Keratinocyte (primary cell): Measurements from ENCODE around the gene CREBL2. TPM values are rescaled to one million over a fixed set of nuclear protein-coding genes. Genes with fewer than 3 reads are reported as not detected.

Source experiments
- DNase-seq: peaks from one replicate; pipeline ENCODE4 v3.0.0-alpha.2; 2011; ENCODE audit warnings: low read depth, missing footprints, low spot score
- FAIRE-seq: peaks from 2 replicates; lab custom pipeline; 2011; peaks lifted over from hg19 to GRCh38; lab: Jason Lieb, UNC
- H2AFZ ChIP-seq: 2 replicates; pipeline ENCODE4 v1.6.0; 2012; ENCODE audit warnings: low read length, control low read depth, inconsistent platforms; ENCODE audit not compliant: control insufficient read depth
- H3K27ac ChIP-seq: 2 replicates; pipeline ENCODE4 v1.5.1; 2011; ENCODE audit warnings: low read length; ENCODE audit not compliant: control insufficient read depth, insufficient read depth
- H3K27me3 ChIP-seq: 3 replicates; pipeline ENCODE4 v1.6.0; 2011; ENCODE audit warnings: low read length; ENCODE audit not compliant: control insufficient read depth, insufficient read depth; ENCODE audit errors: extremely low read depth
- H3K36me3 ChIP-seq, 2 experiments: 2 replicates in 1 of 2; 3 replicates in 1 of 2; pipeline ENCODE4 v1.5.1; 2011; ENCODE audit warnings: low read length in 2 of 2, mild to moderate bottlenecking in 1 of 2; ENCODE audit not compliant: control insufficient read depth in 2 of 2, insufficient read depth in 2 of 2; ENCODE audit errors: extremely low read depth in 1 of 2
- H3K4me1 ChIP-seq: 3 replicates; pipeline ENCODE4 v1.5.1; 2011; ENCODE audit warnings: low read length; ENCODE audit not compliant: control insufficient read depth, insufficient read depth; ENCODE audit errors: extremely low read depth
- H3K4me2 ChIP-seq: 3 replicates; pipeline ENCODE4 v1.6.0; 2011; ENCODE audit warnings: low read depth, low read length; ENCODE audit not compliant: control insufficient read depth, insufficient read depth; ENCODE audit errors: extremely low read depth
- H3K4me3 ChIP-seq, 3 experiments: fragments of 200-600 bp in 1 of 3; sonication (generic) in 1 of 3; 2 replicates in 2 of 3; 3 replicates in 1 of 3; pipeline ENCODE4 v1.5.1; 2011 to 2016; ENCODE audit warnings: low read length in 3 of 3, mild to moderate bottlenecking in 3 of 3, control low read depth in 2 of 3, inconsistent platforms in 1 of 3, low read depth in 1 of 3, mixed read lengths in 1 of 3, mixed run types in 1 of 3, moderate library complexity in 1 of 3; ENCODE audit not compliant: control insufficient read depth in 2 of 3, insufficient read depth in 2 of 3; ENCODE audit errors: extremely low read depth in 1 of 3
- H3K79me2 ChIP-seq: 2 replicates; pipeline ENCODE4 v1.6.0; 2012; ENCODE audit warnings: low read length; ENCODE audit not compliant: control insufficient read depth, insufficient read depth
- H3K9ac ChIP-seq: 3 replicates; pipeline ENCODE4 v1.6.0; 2011; ENCODE audit warnings: low read length; ENCODE audit not compliant: control insufficient read depth, insufficient read depth; ENCODE audit errors: extremely low read depth
- H3K9me1 ChIP-seq: 3 replicates; pipeline ENCODE4 v1.6.0; 2011; ENCODE audit warnings: low read length; ENCODE audit not compliant: control insufficient read depth, insufficient read depth; ENCODE audit errors: extremely low read depth
- H3K9me3 ChIP-seq: 2 replicates; pipeline ENCODE4 v1.5.1; 2012; ENCODE audit warnings: low read depth, low read length; ENCODE audit not compliant: control insufficient read depth
- H4K20me1 ChIP-seq: 3 replicates; pipeline ENCODE4 v1.6.0; 2011; ENCODE audit warnings: low read length; ENCODE audit not compliant: control insufficient read depth, insufficient read depth; ENCODE audit errors: extremely low read depth
- CTCF ChIP-seq, 3 experiments: IDR thresholded peaks in 1 of 3; conservative IDR thresholded peaks in 1 of 3; optimal IDR thresholded peaks in 1 of 3; 2 replicates in 2 of 3; 3 replicates in 1 of 3; pipeline versions ENCODE3 to v1.5.1; 2011; ENCODE audit warnings: low read length in 3 of 3, mild to moderate bottlenecking in 3 of 3, moderate library complexity in 2 of 3, control low read depth in 1 of 3, inconsistent platforms in 1 of 3; ENCODE audit not compliant: insufficient read depth in 2 of 3; ENCODE audit errors: extremely low read depth in 1 of 3
- EZH2 ChIP-seq: IDR thresholded peaks from one replicate; pipeline ENCODE4 v1.6.1; 2012; ENCODE audit warnings: inconsistent platforms, mild to moderate bottlenecking, low read length, moderate library complexity
- dilution Hi-C: fragments of 300-500 bp; cut with MboI; formaldehyde crosslinking; loops from one replicate; pipeline ENCODE4 v1.7.0; 2020; ENCODE audit warnings: low sequenced_read_pairs; ENCODE audit not compliant: extremely low pct_ligation_motif_present
- polyA plus RNA-seq, 5 experiments: library from polyadenylated mRNA; depleted of rRNA in 3 of 5; stranded (reverse) in 3 of 5; stranded (forward) in 1 of 5; unstranded in 1 of 5; fragments of >200 nt; gene quantifications; 1 replicate in 1 of 5; 2 replicates in 3 of 5; 3 replicates in 1 of 5; pipeline versions ENCODE4 v1.2.1 to v1.2.3, GENCODE V29; 2011 to 2012; ENCODE audit warnings: missing spikeins in 2 of 5, low read depth in 1 of 5, low replicate concordance in 1 of 5

The CREBL2 gene
- polyA plus RNA-seq, 1 donor (not counting 4 experiments of a cell fraction or from before 2014, with no cell fraction given), result 15.8 TPM

- FAIRE-seq, result no peak
- H2AFZ ChIP-seq, result no peak overlapping the region
Measured at GRCh38 chr12:12627308-12627827, 15.7 kb downstream of the CREBL2 start.

GRCh38 chr12:12628013-12628412, 16.3 kb downstream of the CREBL2 start:
- FAIRE-seq (no peak), DNase-seq (no peak)
- Histone ChIP-seq H3K4me2 (no peak overlapping the region), H3K36me3 (no peaks in the 10 kb centered on the region), H3K9me1 (no peaks in the 10 kb centered on the region), H3K9ac (no peak overlapping the region), H3K27me3 (no peaks in the 10 kb centered on the region), H3K4me1 (no peaks in the 10 kb centered on the region), H2AFZ (no peak overlapping the region), H3K27ac (no peak overlapping the region), H3K9me3 (no peaks in the 10 kb centered on the region), H3K79me2 (peaks cover 2% of the 10 kb centered on the region), H4K20me1 (no peaks in the 10 kb centered on the region), H3K4me3 (no peak overlapping the region)
- dilution Hi-C loops, result no loop called here
- no peak for TF ChIP-seq EZH2
- no peak for TF ChIP-seq CTCF (optimal IDR thresholded peaks at IDR 0.05 in 1 of 3, IDR thresholded peaks at IDR 0.05 in 1 of 3, conservative IDR thresholded peaks at IDR 0.05 in 1 of 3; ENCODE audit: extremely low read depth in 1 of 3, insufficient read depth in 2 of 3, low read length in 3 of 3)

More at GRCh38 chr12:12627308-12627827, 15.7 kb downstream of the CREBL2 start:
- H3K9me1 ChIP-seq, result no peaks in the 10 kb centered on the region
- dilution Hi-C loops, result no loop called here
- DNase-seq, result no peak
- no peaks in the 10 kb centered on the region for H3K9me3 ChIP-seq
- no peak overlapping the region for H3K27ac ChIP-seq
- peaks cover 2% of the 10 kb centered on the region for H3K79me2 ChIP-seq
- H3K4me3 ChIP-seq, result no peak overlapping the region
- H3K36me3 ChIP-seq, result no peaks in the 10 kb centered on the region
- no peaks in the 10 kb centered on the region for H4K20me1 ChIP-seq
- TF ChIP-seq EZH2, result no peak
- TF ChIP-seq CTCF (optimal IDR thresholded peaks at IDR 0.05 in 1 of 3, IDR thresholded peaks at IDR 0.05 in 1 of 3, conservative IDR thresholded peaks at IDR 0.05 in 1 of 3; ENCODE audit: extremely low read depth in 1 of 3, insufficient read depth in 2 of 3, low read length in 3 of 3), result no peak
- no peak overlapping the region for H3K9ac ChIP-seq
- no peaks in the 10 kb centered on the region for H3K4me1 ChIP-seq
- H3K27me3 ChIP-seq, result no peaks in the 10 kb centered on the region
- no peak overlapping the region for H3K4me2 ChIP-seq
